Activated T-cell treated with anti-CD3 and anti-CD28 coated beads, Interleukin-2, amount 50 U/mL, for 24 hours (primary cell): Measurements from ENCODE around the gene MISP.
A peak's percentile ranks its signal among the peaks of the same experiment; 100 is the strongest.

Experiments
- DNase-seq: peaks from one replicate; pipeline ENCODE4 v3.0.0-alpha.2; 2020
- H3K27ac Mint-ChIP-seq: 2 replicates; pipeline ENCODE4 v1.8.0; 2020; ENCODE audit warnings: mild to moderate bottlenecking, mixed read lengths
- H3K27me3 Mint-ChIP-seq: 2 replicates; pipeline ENCODE4 v1.8.0; 2020; ENCODE audit warnings: mixed read lengths
- H3K36me3 Mint-ChIP-seq: 2 replicates; pipeline ENCODE4 v1.8.0; 2020; ENCODE audit warnings: low read depth, mixed read lengths
- H3K4me1 Mint-ChIP-seq: 2 replicates; pipeline ENCODE4 v1.8.0; 2020; ENCODE audit warnings: low read depth, mixed read lengths
- H3K4me3 Mint-ChIP-seq: 2 replicates; pipeline ENCODE4 v1.8.0; 2020; ENCODE audit warnings: mild to moderate bottlenecking, moderate library complexity, mixed read lengths
- H3K9me3 Mint-ChIP-seq: 2 replicates; pipeline ENCODE4 v1.8.0; 2020; ENCODE audit warnings: mixed read lengths

Gene MISP

GRCh38 chr19:789701-790060 lies 38.8 kb downstream of the MISP start:
- no peak overlapping the region for H3K4me3 Mint-ChIP-seq

GRCh38 chr19:791007-791566 lies 40.2 kb downstream of the MISP start:
- no peak for DNase-seq
- H3K9me3 Mint-ChIP-seq = no peaks in the 10 kb centered on the region
- H3K27ac Mint-ChIP-seq = no peak overlapping the region
- H3K27me3 Mint-ChIP-seq = no peaks in the 10 kb centered on the region
- no peaks in the 10 kb centered on the region for H3K36me3 Mint-ChIP-seq
- H3K4me1 Mint-ChIP-seq = no peaks in the 10 kb centered on the region
- no peak overlapping the region for H3K4me3 Mint-ChIP-seq

More at GRCh38 chr19:789701-790060, 38.8 kb downstream of the MISP start:
- H3K9me3 Mint-ChIP-seq = no peaks in the 10 kb centered on the region
- DNase-seq = no peak
- no peaks in the 10 kb centered on the region for H3K4me1 Mint-ChIP-seq
- H3K27me3 Mint-ChIP-seq = no peaks in the 10 kb centered on the region
- H3K36me3 Mint-ChIP-seq = no peaks in the 10 kb centered on the region
- H3K27ac Mint-ChIP-seq = no peak overlapping the region

GRCh38 chr19:791567-792305 lies 40.8 kb downstream of the MISP start:
- H3K4me3 Mint-ChIP-seq = no peak overlapping the region
- no peaks in the 10 kb centered on the region for H3K27me3 Mint-ChIP-seq
- H3K4me1 Mint-ChIP-seq = peaks cover 2% of the 10 kb centered on the region
- peaks cover 2% of the 10 kb centered on the region for H3K36me3 Mint-ChIP-seq
- no peak overlapping the region for H3K27ac Mint-ChIP-seq
- no peaks in the 10 kb centered on the region for H3K9me3 Mint-ChIP-seq
- no peak for DNase-seq

GRCh38 chr19:792306-792885 lies 41.5 kb downstream of the MISP start:
- no peak for DNase-seq
- Mint-ChIP-seq H3K9me3 (no peaks in the 10 kb centered on the region), H3K4me3 (no peak overlapping the region), H3K27me3 (no peaks in the 10 kb centered on the region), H3K36me3 (peaks cover 2% of the 10 kb centered on the region), H3K27ac (no peak overlapping the region), H3K4me1 (peaks cover 4% of the 10 kb centered on the region)

- Mint-ChIP-seq H3K36me3 (peaks cover 8% of the 10 kb centered on the region), H3K4me3 (no peak overlapping the region), H3K9me3 (no peaks in the 10 kb centered on the region), H3K27me3 (no peaks in the 10 kb centered on the region), H3K27ac (no peak overlapping the region), H3K4me1 (peaks cover 4% of the 10 kb centered on the region)
- DNase-seq = no peak
These were observed 42.9 kb downstream of the MISP start for GRCh38 chr19:793806-794205.

- Mint-ChIP-seq H3K4me3 (peak overlapping the region; percentile 94), H3K4me1 (peaks cover 12% of the 10 kb centered on the region), H3K27ac (no peak overlapping the region), H3K36me3 (peaks cover 22% of the 10 kb centered on the region), H3K27me3 (no peaks in the 10 kb centered on the region), H3K9me3 (no peaks in the 10 kb centered on the region)
- DNase-seq = no peak
These were observed 44.2 kb downstream of the MISP start for GRCh38 chr19:795073-795611.

GRCh38 chr19:795691-796581 lies 45.0 kb downstream of the MISP start:
- H3K4me1 Mint-ChIP-seq = peaks cover 19% of the 10 kb centered on the region
- peak overlapping the region; percentile 94 for H3K4me3 Mint-ChIP-seq
- no peaks in the 10 kb centered on the region for H3K27me3 Mint-ChIP-seq
- no peaks in the 10 kb centered on the region for H3K9me3 Mint-ChIP-seq
- H3K36me3 Mint-ChIP-seq = peaks cover 29% of the 10 kb centered on the region
- H3K27ac Mint-ChIP-seq = no peak overlapping the region
- no peak for DNase-seq

GRCh38 chr19:796692-797527 lies 46.0 kb downstream of the MISP start, which contains the start of gene PTBP1:
TSS of gene PTBP1 (plus strand) at chr19:797452. CDS start at chr19:797498, 46 bp downstream.
- DNase-seq = peak; percentile 98
- H3K27ac Mint-ChIP-seq = peak within 1 kb of the TSS; percentile 97
- H3K4me1 Mint-ChIP-seq = peaks cover 29% of the 10 kb centered on the region
- peak within 1 kb of the TSS; percentile 94 for H3K4me3 Mint-ChIP-seq
- H3K27me3 Mint-ChIP-seq = no peaks in the 10 kb centered on the region
- H3K36me3 Mint-ChIP-seq = peaks cover 39% of the 10 kb centered on the region
- H3K9me3 Mint-ChIP-seq = no peaks in the 10 kb centered on the region

GRCh38 chr19:797528-798414 lies 46.9 kb downstream of the MISP start:
- H3K4me3 Mint-ChIP-seq = peak overlapping the region; percentile 90
- peaks cover 37% of the 10 kb centered on the region for H3K4me1 Mint-ChIP-seq
- H3K36me3 Mint-ChIP-seq = peaks cover 47% of the 10 kb centered on the region
- H3K27ac Mint-ChIP-seq = peak overlapping the region; percentile 95
- no peaks in the 10 kb centered on the region for H3K27me3 Mint-ChIP-seq
- DNase-seq = peak; percentile 92
- no peaks in the 10 kb centered on the region for H3K9me3 Mint-ChIP-seq

- peak overlapping the region; percentile 90 for H3K4me3 Mint-ChIP-seq
- peaks cover 44% of the 10 kb centered on the region for H3K4me1 Mint-ChIP-seq
- no peaks in the 10 kb centered on the region for H3K27me3 Mint-ChIP-seq
- H3K27ac Mint-ChIP-seq = peak overlapping the region; percentile 95
- no peaks in the 10 kb centered on the region for H3K9me3 Mint-ChIP-seq
- H3K36me3 Mint-ChIP-seq = peaks cover 55% of the 10 kb centered on the region
- peak; percentile 54 for DNase-seq
These were observed 47.6 kb downstream of the MISP start for GRCh38 chr19:798415-799075.

- Mint-ChIP-seq H3K9me3 (no peaks in the 10 kb centered on the region), H3K4me1 (peaks cover 47% of the 10 kb centered on the region), H3K4me3 (peak overlapping the region; percentile 90), H3K36me3 (peaks cover 62% of the 10 kb centered on the region), H3K27me3 (no peaks in the 10 kb centered on the region), H3K27ac (peak overlapping the region; percentile 95)
- peak; percentile 55 for DNase-seq
These were observed 48.4 kb downstream of the MISP start for GRCh38 chr19:799076-799881.
